A673 (cell line): ENCODE results near the gene USP9X.
"Not testable (repeated sequence)": the region's sequence is repeated elsewhere in the genome, so short reads cannot be mapped to it uniquely, and the experiment has no call there.

ENCODE experiments used
- EZH2 ChIP-seq: fragments of 200-600 bp; sonication (generic); IDR thresholded peaks from 2 replicates; pipeline ENCODE4 v1.6.1; 2017; ENCODE audit warnings: borderline replicate concordance, low read depth, mild to moderate bottlenecking, mixed read lengths, antibody characterized with exemption, low read length; ENCODE audit not compliant: poor library complexity, severe bottlenecking
- TF ChIP-seq, protein P1 (sequence below): fragments of 300-800, 200-600 bp; sonication (generic); conservative IDR thresholded peaks from 2 replicates; pipeline ENCODE4 v1.5.1; 2017; ENCODE audit warnings: low read depth, mild to moderate bottlenecking, antibody characterized with exemption, low read length, moderate library complexity, mixed read lengths

- TF ChIP-seq, protein P1, sequence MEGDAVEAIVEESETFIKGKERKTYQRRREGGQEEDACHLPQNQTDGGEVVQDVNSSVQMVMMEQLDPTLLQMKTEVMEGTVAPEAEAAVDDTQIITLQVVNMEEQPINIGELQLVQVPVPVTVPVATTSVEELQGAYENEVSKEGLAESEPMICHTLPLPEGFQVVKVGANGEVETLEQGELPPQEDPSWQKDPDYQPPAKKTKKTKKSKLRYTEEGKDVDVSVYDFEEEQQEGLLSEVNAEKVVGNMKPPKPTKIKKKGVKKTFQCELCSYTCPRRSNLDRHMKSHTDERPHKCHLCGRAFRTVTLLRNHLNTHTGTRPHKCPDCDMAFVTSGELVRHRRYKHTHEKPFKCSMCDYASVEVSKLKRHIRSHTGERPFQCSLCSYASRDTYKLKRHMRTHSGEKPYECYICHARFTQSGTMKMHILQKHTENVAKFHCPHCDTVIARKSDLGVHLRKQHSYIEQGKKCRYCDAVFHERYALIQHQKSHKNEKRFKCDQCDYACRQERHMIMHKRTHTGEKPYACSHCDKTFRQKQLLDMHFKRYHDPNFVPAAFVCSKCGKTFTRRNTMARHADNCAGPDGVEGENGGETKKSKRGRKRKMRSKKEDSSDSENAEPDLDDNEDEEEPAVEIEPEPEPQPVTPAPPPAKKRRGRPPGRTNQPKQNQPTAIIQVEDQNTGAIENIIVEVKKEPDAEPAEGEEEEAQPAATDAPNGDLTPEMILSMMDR: not testable (repeated sequence)
- TF ChIP-seq EZH2: not testable (repeated sequence)
Observed at GRCh38 chrX:41282307-41282706, 197.1 kb downstream of the USP9X start.
